ENCODE results near the gene LAMA3. TPM values are rescaled to one million over a fixed set of nuclear protein-coding genes. Genes with fewer than 3 reads are reported as not detected.

LAMA3 gene
- total RNA-seq, 1 donor from 2014 or later = 106 TPM

GRCh38 chr18:23945416-23946079 is 256.3 kb downstream of the LAMA3 start:
- Histone ChIP-seq H3K4me1 (no peaks in the 10 kb centered on the region), H3K36me3 (peaks cover 0 to 14% of the 10 kb centered on the region in 2 donors), H3K27me3 (no peaks in the 10 kb centered on the region), H3K27ac (no peak overlapping the region), H3K4me3 (no peak overlapping the region), H3K9me3 (no peaks in the 10 kb centered on the region)
- TF ChIP-seq POLR2AphosphoS5 (IDR thresholded peaks at IDR 0.05; ENCODE audit: insufficient read depth in 1 of 2, low read depth in 1 of 2) (no peak), POLR2A (IDR thresholded peaks at IDR 0.05) (no peak), CTCF (IDR thresholded peaks at IDR 0.05) (no peak)
- no peak for DNase-seq (ENCODE audit: extremely low spot score in 2 of 2)
- intact Hi-C loops (cut with DNase I) = no loop called here

GRCh38 chr18:23949863-23950262 is 260.6 kb downstream of the LAMA3 start:
- DNase-seq (ENCODE audit: extremely low spot score in 2 of 2) = peak in 1 of 2 donors; percentile 18
- Histone ChIP-seq H3K9me3 (no peaks in the 10 kb centered on the region), H3K4me3 (no peak overlapping the region), H3K36me3 (peaks cover under 1 to 22% of the 10 kb centered on the region in 2 donors), H3K27me3 (no peaks in the 10 kb centered on the region), H3K27ac (no peak overlapping the region), H3K4me1 (no peaks in the 10 kb centered on the region)
- no peak for TF ChIP-seq POLR2AphosphoS5 (IDR thresholded peaks at IDR 0.05; ENCODE audit: insufficient read depth in 1 of 2, low read depth in 1 of 2)
- no peak for TF ChIP-seq POLR2A (IDR thresholded peaks at IDR 0.05)
- no peak for TF ChIP-seq CTCF (IDR thresholded peaks at IDR 0.05)
- intact Hi-C loops (cut with DNase I) = no loop called here

- no peaks in the 10 kb centered on the region for H3K4me1 ChIP-seq
- no peak overlapping the region for H3K4me3 ChIP-seq
- intact Hi-C loops (cut with DNase I) = no loop called here
- no peaks in the 10 kb centered on the region for H3K9me3 ChIP-seq
- TF ChIP-seq POLR2A (IDR thresholded peaks at IDR 0.05) (no peak), POLR2AphosphoS5 (IDR thresholded peaks at IDR 0.05; ENCODE audit: insufficient read depth in 1 of 2, low read depth in 1 of 2) (no peak), CTCF (IDR thresholded peaks at IDR 0.05) (no peak)
- peaks cover 3 to 18% of the 10 kb centered on the region in 2 donors for H3K36me3 ChIP-seq
- no peaks in the 10 kb centered on the region for H3K27me3 ChIP-seq
- no peak overlapping the region for H3K27ac ChIP-seq
- DNase-seq (ENCODE audit: extremely low spot score in 2 of 2) = no peak
Measured at GRCh38 chr18:23950644-23951043, 261.4 kb downstream of the LAMA3 start.

- Histone ChIP-seq H3K4me1 (no peaks in the 10 kb centered on the region), H3K36me3 (peaks cover 3 to 17% of the 10 kb centered on the region in 2 donors), H3K27me3 (no peaks in the 10 kb centered on the region), H3K27ac (no peak overlapping the region), H3K4me3 (no peak overlapping the region), H3K9me3 (no peaks in the 10 kb centered on the region)
- DNase-seq (ENCODE audit: extremely low spot score in 2 of 2) = no peak
- intact Hi-C loops (cut with DNase I) = no loop called here
- TF ChIP-seq CTCF (IDR thresholded peaks at IDR 0.05) (no peak), POLR2A (IDR thresholded peaks at IDR 0.05) (no peak), POLR2AphosphoS5 (IDR thresholded peaks at IDR 0.05; ENCODE audit: insufficient read depth in 1 of 2, low read depth in 1 of 2) (no peak)
Measured at GRCh38 chr18:23951206-23951605, 262.0 kb downstream of the LAMA3 start.

GRCh38 chr18:23953984-23954383 is 264.7 kb downstream of the LAMA3 start:
- intact Hi-C loops (cut with DNase I) = no loop called here
- no peak overlapping the region for H3K4me3 ChIP-seq
- peaks cover 3 to 12% of the 10 kb centered on the region in 2 donors for H3K36me3 ChIP-seq

More at GRCh38 chr18:23953984-23954383, 264.7 kb downstream of the LAMA3 start:
- H3K27me3 ChIP-seq = no peaks in the 10 kb centered on the region
- H3K27ac ChIP-seq = no peak overlapping the region
- TF ChIP-seq POLR2AphosphoS5 (IDR thresholded peaks at IDR 0.05; ENCODE audit: insufficient read depth in 1 of 2, low read depth in 1 of 2) = no peak
- no peak for TF ChIP-seq CTCF (IDR thresholded peaks at IDR 0.05)
- no peak for TF ChIP-seq POLR2A (IDR thresholded peaks at IDR 0.05)
- H3K9me3 ChIP-seq = no peaks in the 10 kb centered on the region
- no peaks in the 10 kb centered on the region for H3K4me1 ChIP-seq
- DNase-seq (ENCODE audit: extremely low spot score in 2 of 2) = no peak
